ENCODE results near the gene DNAH5. TPM values are rescaled to one million over a fixed set of nuclear protein-coding genes. Genes with fewer than 3 reads are reported as not detected.

Gene DNAH5
- total RNA-seq, 1 experiment from 2014 or later = 8.0 TPM

- Histone ChIP-seq H3K27me3 (ENCODE audit: control insufficient read depth, insufficient read depth, low read length) (no peaks in the 10 kb centered on the region; the same call in 1 of the 2 replicates), H3K4me3 (ENCODE audit: low read depth in 2 of 2, low read length in 2 of 2) (no peak overlapping the region), H3K27ac (ENCODE audit: low read length) (no peak overlapping the region), H3K36me3 (ENCODE audit: control insufficient read depth, insufficient read depth, low read length) (no peaks in the 10 kb centered on the region), H3K4me1 (ENCODE audit: control insufficient read depth, insufficient read depth, low read length) (no peaks in the 10 kb centered on the region), H3K9me3 (ENCODE audit: control insufficient read depth, insufficient read depth, low read depth, low read length) (no peaks in the 10 kb centered on the region)
- in situ Hi-C loops (cut with HindIII; ENCODE audit: low pct_unique_long_range_greater_than_20kb, low sequenced_read_pairs) (no loop called here), intact Hi-C loops (cut with micrococcal nuclease; ENCODE audit: unreplicated experiment) (no loop called here)
- ATAC-seq (no peak), DNase-seq (ENCODE audit: low read depth, low spot score) (no peak)
- ChIA-PET POLR2A (no interaction called here), CTCF (no interaction called here)
- no TSS peak for BruUV-seq (replicated peaks)
- TF ChIP-seq POLR2AphosphoS5 (IDR thresholded peaks at IDR 0.05; ENCODE audit: low read depth, low read length) (no peak), TCF7L2 (IDR thresholded peaks at IDR 0.05; ENCODE audit: low read depth, low read length) (no peak), SIN3A (IDR thresholded peaks at IDR 0.05; ENCODE audit: borderline replicate concordance, insufficient read depth, low read depth, low read length) (no peak), REST (IDR thresholded peaks at IDR 0.05; ENCODE audit: insufficient read depth in 1 of 2, low read depth in 2 of 2, low read length in 1 of 2) (no peak)
- TF ChIP-seq, protein P1, sequence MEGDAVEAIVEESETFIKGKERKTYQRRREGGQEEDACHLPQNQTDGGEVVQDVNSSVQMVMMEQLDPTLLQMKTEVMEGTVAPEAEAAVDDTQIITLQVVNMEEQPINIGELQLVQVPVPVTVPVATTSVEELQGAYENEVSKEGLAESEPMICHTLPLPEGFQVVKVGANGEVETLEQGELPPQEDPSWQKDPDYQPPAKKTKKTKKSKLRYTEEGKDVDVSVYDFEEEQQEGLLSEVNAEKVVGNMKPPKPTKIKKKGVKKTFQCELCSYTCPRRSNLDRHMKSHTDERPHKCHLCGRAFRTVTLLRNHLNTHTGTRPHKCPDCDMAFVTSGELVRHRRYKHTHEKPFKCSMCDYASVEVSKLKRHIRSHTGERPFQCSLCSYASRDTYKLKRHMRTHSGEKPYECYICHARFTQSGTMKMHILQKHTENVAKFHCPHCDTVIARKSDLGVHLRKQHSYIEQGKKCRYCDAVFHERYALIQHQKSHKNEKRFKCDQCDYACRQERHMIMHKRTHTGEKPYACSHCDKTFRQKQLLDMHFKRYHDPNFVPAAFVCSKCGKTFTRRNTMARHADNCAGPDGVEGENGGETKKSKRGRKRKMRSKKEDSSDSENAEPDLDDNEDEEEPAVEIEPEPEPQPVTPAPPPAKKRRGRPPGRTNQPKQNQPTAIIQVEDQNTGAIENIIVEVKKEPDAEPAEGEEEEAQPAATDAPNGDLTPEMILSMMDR (IDR thresholded peaks at IDR 0.05) = no peak
These were observed 285.1 kb downstream of the DNAH5 start for GRCh38 chr5:13659391-13659790.

DNA sequence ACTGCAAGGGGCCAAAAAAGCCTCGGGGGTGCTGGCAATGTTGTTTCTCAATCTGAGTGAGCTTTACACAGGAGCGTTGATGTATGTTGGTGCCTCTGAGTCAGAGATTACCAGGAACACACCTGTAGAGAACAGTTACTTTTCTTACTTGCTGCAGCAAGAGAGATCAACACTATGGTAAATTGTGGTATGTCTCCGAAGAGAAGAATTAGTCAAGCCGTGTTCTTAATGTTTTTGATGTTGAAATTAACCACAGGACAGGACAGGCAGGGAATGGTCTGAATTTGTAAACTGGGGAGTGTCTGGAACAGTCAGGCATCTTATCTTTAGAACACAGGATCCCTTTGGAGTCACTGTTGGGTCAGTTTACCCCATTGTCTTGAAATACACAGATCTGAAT, 285.7 kb downstream of the DNAH5 start:
- intact Hi-C loops (cut with micrococcal nuclease; ENCODE audit: unreplicated experiment) = no loop called here
- Histone ChIP-seq H3K27ac (ENCODE audit: low read length) (no peak overlapping the region), H3K27me3 (ENCODE audit: control insufficient read depth, insufficient read depth, low read length) (no peaks in the 10 kb centered on the region; the same call in 1 of the 2 replicates), H3K4me3 (ENCODE audit: low read depth in 2 of 2, low read length in 2 of 2) (no peak overlapping the region), H3K9me3 (ENCODE audit: control insufficient read depth, insufficient read depth, low read depth, low read length) (no peaks in the 10 kb centered on the region), H3K36me3 (ENCODE audit: control insufficient read depth, insufficient read depth, low read length) (no peaks in the 10 kb centered on the region), H3K4me1 (ENCODE audit: control insufficient read depth, insufficient read depth, low read length) (no peaks in the 10 kb centered on the region)
- no peak for ATAC-seq
- no TSS peak for BruUV-seq (replicated peaks)
- TF ChIP-seq POLR2AphosphoS5 (IDR thresholded peaks at IDR 0.05; ENCODE audit: low read depth, low read length) (no peak), TCF7L2 (IDR thresholded peaks at IDR 0.05; ENCODE audit: low read depth, low read length) (no peak), SIN3A (IDR thresholded peaks at IDR 0.05; ENCODE audit: borderline replicate concordance, insufficient read depth, low read depth, low read length) (no peak), REST (IDR thresholded peaks at IDR 0.05; ENCODE audit: insufficient read depth in 1 of 2, low read depth in 2 of 2, low read length in 1 of 2) (no peak)
- TF ChIP-seq, protein P1 (IDR thresholded peaks at IDR 0.05) = no peak
- ChIA-PET POLR2A (no interaction called here), CTCF (no interaction called here)
- in situ Hi-C loops (cut with HindIII; ENCODE audit: low pct_unique_long_range_greater_than_20kb, low sequenced_read_pairs) = no loop called here
- DNase-seq (ENCODE audit: low read depth, low spot score) = no peak
